Stomach smooth muscle (tissue), 2 donors: ENCODE data around the gene GIT1.

Experiments
- H3K27ac ChIP-seq: one replicate; pipeline ENCODE4 v1.7.0; 2013; ENCODE audit warnings: mild to moderate bottlenecking, low read length, inconsistent platforms
- H3K27me3 ChIP-seq, 2 donors: one replicate each; pipeline ENCODE4 v1.7.0; 2013; ENCODE audit warnings: low read length in 2 of 2; ENCODE audit not compliant: insufficient read depth in 2 of 2, control insufficient read depth in 1 of 2
- H3K36me3 ChIP-seq, 2 donors: one replicate each; pipeline ENCODE4 v1.7.0; 2013; ENCODE audit warnings: low read length in 2 of 2; ENCODE audit not compliant: control insufficient read depth in 2 of 2, insufficient read depth in 2 of 2
- H3K4me1 ChIP-seq: one replicate; pipeline ENCODE4 v1.7.0; 2013; ENCODE audit warnings: low read length; ENCODE audit not compliant: control insufficient read depth, insufficient read depth
- H3K4me3 ChIP-seq, 2 donors: one replicate each; pipeline ENCODE4 v1.7.0; 2013; ENCODE audit warnings: low read length in 2 of 2
- H3K9ac ChIP-seq, 2 donors: one replicate each; pipeline ENCODE4 v1.7.0; 2013; ENCODE audit warnings: low read length in 2 of 2, mild to moderate bottlenecking in 1 of 2
- H3K9me3 ChIP-seq, 2 donors: one replicate each; pipeline ENCODE4 v1.7.0; 2013; ENCODE audit warnings: low read length in 2 of 2; ENCODE audit not compliant: control insufficient read depth in 2 of 2
- donor health status: healthy.
- donor health status: Pancreatic carcinoma.

The GIT1 gene

DNA sequence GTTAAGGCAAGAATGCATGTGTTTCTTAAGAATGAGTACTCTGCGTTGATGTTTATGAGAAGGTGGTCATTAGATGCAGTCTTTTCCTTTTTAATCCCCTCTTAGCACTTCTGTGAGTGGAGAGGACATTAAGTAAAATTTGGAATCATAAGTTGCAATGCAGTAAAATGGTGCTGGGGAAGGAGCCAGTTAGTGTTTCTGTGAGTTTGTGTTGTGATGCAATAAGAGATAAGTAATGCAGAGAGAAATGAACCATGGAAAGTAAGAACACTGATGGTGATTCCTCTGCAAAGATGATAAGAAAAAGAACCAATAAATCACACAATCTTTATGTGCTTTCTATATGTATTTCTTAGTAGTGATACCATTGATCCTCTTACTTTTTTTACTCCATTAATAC, 42.6 kb downstream of the GIT1 start:
- peaks cover 6% of the 10 kb centered on the region for H3K4me1 ChIP-seq
- no peak overlapping the region for H3K27ac ChIP-seq
- H3K4me3 ChIP-seq = no peak overlapping the region
- no peaks in the 10 kb centered on the region for H3K9me3 ChIP-seq
- H3K36me3 ChIP-seq = peaks cover 14 to 17% of the 10 kb centered on the region in 2 donors
- H3K9ac ChIP-seq = no peak overlapping the region
- no peaks in the 10 kb centered on the region for H3K27me3 ChIP-seq

DNA sequence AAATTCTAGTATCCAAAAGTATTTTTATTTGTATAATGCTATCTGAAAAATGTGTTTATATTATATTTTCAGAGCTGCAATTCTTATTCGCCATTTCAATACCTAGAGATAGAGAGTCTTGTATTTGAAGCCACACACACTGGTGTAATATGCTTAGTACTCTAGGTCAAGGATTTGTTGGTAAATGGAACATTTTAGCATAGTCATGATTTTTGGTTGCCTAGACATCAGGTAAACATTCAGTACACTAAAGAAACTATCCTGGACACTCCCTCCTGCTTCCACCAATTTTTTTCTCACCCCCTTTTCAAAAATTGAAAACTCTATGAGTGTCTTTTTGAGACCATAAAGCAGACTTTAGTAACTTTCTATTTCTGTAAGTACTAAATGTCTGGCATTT, 43.4 kb downstream of the GIT1 start:
- peaks cover 14 to 20% of the 10 kb centered on the region in 2 donors for H3K36me3 ChIP-seq
- H3K27ac ChIP-seq = no peak overlapping the region
- no peaks in the 10 kb centered on the region for H3K27me3 ChIP-seq
- H3K4me3 ChIP-seq = no peak overlapping the region
- H3K4me1 ChIP-seq = peaks cover 6% of the 10 kb centered on the region
- no peak overlapping the region for H3K9ac ChIP-seq
- no peaks in the 10 kb centered on the region for H3K9me3 ChIP-seq

GRCh38 chr17:29544066-29544465, 45.4 kb downstream of the GIT1 start:
- H3K36me3 ChIP-seq = peaks cover 15 to 21% of the 10 kb centered on the region in 2 donors
- no peak overlapping the region for H3K9ac ChIP-seq
- no peak overlapping the region for H3K27ac ChIP-seq
- peaks cover 2% of the 10 kb centered on the region for H3K4me1 ChIP-seq
- no peak overlapping the region for H3K4me3 ChIP-seq
- H3K9me3 ChIP-seq = no peaks in the 10 kb centered on the region
- H3K27me3 ChIP-seq = no peaks in the 10 kb centered on the region

DNA sequence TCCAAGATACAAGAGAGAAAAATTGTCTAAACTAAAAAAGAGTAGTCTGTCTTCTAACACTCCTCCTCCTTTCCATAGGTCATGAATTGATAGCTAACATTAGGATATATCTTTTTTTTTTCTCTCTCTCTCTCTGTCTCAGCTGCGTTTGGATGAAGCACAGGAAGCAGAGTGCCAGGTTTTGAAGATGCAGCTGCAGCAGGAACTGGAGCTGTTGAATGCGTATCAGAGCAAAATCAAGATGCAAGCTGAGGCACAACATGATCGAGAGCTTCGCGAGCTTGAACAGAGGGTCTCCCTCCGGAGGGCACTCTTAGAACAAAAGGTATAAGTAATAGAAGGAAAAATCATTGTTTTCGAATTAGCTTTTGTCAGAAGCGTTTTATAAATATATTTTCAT, 55.5 kb downstream of the GIT1 start:
- Histone ChIP-seq H3K9me3 (no peaks in the 10 kb centered on the region), H3K9ac (no peak overlapping the region), H3K27ac (no peak overlapping the region), H3K4me1 (no peaks in the 10 kb centered on the region), H3K36me3 (peaks cover 10 to 13% of the 10 kb centered on the region in 2 donors), H3K4me3 (no peak overlapping the region), H3K27me3 (no peaks in the 10 kb centered on the region)

- Histone ChIP-seq H3K4me3 (no peak overlapping the region), H3K4me1 (no peaks in the 10 kb centered on the region), H3K9ac (no peak overlapping the region), H3K36me3 (peaks cover 8 to 18% of the 10 kb centered on the region in 2 donors), H3K27ac (no peak overlapping the region), H3K27me3 (no peaks in the 10 kb centered on the region), H3K9me3 (no peaks in the 10 kb centered on the region)
These were observed 63.1 kb downstream of the GIT1 start for GRCh38 chr17:29526322-29526721.

DNA sequence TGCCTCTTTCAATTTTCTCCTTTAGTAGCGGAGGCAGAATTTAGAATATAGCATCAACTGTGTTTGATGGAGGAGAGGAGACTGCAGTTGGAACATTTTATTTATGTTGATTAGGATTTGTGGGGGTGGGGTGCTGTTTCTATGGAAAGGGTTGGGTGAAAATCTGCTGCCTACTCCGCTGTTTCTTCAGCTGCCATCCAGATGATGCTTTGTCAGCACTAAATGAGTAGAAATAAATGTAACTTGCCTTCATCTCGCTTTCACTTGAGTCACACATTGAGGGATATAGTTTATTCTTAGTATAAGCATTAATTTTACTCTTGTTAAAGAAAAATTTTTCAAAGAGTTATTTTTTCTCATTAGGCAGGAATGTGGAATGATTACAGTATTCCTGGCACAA, 64.8 kb downstream of the GIT1 start:
- Histone ChIP-seq H3K36me3 (peaks cover 10 to 13% of the 10 kb centered on the region in 2 donors), H3K9ac (no peak overlapping the region), H3K9me3 (no peaks in the 10 kb centered on the region), H3K27me3 (no peaks in the 10 kb centered on the region), H3K4me3 (no peak overlapping the region), H3K4me1 (no peaks in the 10 kb centered on the region), H3K27ac (no peak overlapping the region)
